ENCODE results near the gene WDR73.

GRCh38 chr15:84606653-84607120 is 47.4 kb downstream of the WDR73 start:
- TF ChIP-seq CTCF (IDR thresholded peaks at IDR 0.05) (no peak), EP300 (IDR thresholded peaks at IDR 0.05) (no peak), POLR2AphosphoS5 (IDR thresholded peaks at IDR 0.05) (no peak)

Measured in esophagus muscularis mucosa (tissue), 4 donors.